ENCODE data around the gene STOX2.

DNA sequence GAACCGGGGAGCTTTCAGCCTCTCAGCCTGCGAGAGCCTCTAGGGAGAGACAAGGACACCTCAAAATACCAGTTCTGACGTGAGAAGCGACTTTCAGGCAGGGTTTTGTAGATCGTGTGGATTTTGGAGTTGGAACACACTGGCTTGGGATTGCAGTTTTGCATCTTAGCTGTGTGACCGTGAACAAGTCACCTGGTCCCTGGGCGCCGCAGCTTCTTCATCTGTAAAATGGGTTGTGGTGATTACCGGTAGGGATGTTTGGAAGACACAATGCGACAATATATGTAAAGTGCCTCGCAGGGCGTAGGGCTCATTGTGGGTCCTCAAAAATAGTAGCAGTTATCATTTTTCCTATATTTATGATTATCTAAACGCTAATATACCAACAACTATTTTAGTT lies 43.7 kb upstream of the STOX2 start:
- TF ChIP-seq, protein P1, sequence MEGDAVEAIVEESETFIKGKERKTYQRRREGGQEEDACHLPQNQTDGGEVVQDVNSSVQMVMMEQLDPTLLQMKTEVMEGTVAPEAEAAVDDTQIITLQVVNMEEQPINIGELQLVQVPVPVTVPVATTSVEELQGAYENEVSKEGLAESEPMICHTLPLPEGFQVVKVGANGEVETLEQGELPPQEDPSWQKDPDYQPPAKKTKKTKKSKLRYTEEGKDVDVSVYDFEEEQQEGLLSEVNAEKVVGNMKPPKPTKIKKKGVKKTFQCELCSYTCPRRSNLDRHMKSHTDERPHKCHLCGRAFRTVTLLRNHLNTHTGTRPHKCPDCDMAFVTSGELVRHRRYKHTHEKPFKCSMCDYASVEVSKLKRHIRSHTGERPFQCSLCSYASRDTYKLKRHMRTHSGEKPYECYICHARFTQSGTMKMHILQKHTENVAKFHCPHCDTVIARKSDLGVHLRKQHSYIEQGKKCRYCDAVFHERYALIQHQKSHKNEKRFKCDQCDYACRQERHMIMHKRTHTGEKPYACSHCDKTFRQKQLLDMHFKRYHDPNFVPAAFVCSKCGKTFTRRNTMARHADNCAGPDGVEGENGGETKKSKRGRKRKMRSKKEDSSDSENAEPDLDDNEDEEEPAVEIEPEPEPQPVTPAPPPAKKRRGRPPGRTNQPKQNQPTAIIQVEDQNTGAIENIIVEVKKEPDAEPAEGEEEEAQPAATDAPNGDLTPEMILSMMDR (IDR thresholded peaks at IDR 0.05) = no peak
- TF ChIP-seq POLR2A (IDR thresholded peaks at IDR 0.05) = no peak
